AML-193 (cell line): Measurements from ENCODE around the gene ALOXE3.

Source experiments
- DNase-seq, 2 experiments: peaks; one replicate each; lab custom pipeline; 2025; lab: John Stamatoyannopoulos, UW

ALOXE3 gene

GRCh38 chr17:8153957-8154607, 35.8 kb upstream of the ALOXE3 start:
- peak; percentile 53 to 58 for DNase-seq

DNA sequence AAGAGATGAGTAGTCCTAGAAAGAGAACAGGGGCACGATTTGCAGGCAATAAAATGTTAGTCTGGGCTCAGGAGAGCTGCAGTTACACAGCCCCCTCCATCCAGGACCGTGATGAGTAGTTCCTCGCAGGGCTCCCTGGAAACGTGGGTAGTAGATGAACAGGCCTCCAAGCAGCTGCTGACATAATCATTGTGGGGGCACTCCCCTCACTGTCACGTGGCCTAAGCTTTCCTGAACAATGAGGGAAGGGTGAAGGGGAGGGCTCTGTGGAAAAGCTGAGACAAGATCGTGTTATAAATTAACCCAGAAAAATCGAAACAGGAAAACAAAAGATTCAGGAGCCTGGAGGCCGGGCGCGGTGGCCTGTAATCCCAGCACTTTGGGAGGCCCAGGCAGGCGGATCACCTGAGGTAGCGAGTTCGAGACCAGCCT, 35.2 kb upstream of the ALOXE3 start:
- no peak for DNase-seq

DNA sequence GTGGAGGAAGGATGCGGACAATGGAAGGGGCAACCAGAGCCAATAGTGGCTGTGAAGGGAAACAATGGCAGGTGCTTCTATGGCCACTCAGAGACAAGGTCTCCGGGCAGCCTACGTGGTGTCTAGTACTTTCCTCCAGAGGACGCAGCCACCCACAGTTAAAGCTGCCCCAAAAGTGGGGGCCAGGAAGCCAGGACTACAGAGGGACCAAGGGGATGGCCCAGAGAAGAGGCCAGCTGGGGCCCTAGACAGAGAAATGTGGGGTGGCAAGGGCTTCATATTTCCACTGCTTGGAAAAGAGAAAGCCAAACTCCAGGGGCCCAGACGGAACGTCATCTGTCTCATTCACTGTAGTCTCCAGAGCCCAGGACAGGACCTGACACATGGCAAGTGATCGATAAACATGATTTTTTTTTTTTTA, 34.7 kb upstream of the ALOXE3 start:
- DNase-seq: no peak

DNA sequence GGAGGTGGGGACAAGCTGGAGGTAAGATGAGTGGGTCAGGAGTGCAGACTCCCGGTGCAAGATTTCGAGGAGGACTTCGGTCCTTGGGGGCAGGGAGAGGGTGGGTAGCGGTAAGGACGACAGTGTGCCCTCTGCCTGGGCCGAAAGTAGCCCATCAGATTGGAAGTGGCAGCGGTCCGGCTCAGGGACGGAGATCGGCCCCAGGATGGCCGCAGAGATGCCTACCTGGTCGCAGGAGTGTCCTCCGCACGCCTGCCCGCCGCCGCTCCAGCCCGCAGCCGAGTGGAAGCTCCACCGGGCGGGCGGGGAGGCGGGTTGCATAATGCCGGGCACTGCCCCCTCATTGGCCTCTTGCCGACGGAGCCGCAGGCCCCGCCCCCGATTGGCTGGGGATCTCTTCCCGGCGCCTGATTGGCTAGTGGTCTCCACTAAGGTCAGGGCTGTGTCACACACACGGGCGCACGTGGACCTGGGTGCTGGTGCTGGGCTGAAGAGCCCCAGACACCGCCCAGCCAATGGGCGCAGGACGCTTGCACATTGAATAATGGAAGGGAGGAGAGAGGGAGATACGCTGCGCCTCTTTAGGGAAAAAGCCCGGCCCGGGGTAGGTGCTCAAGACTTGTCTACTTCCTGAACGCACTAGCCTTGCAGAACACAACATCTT, 33.9 kb upstream of the ALOXE3 start, which contains the start of gene PER1:
Gene PER1 (minus strand): TSS at position 293 of the 664 bp plus-strand sequence. CDS start 1,698 bp downstream, outside the sequence.
- DNase-seq: peak; percentile 34 to 45

DNA sequence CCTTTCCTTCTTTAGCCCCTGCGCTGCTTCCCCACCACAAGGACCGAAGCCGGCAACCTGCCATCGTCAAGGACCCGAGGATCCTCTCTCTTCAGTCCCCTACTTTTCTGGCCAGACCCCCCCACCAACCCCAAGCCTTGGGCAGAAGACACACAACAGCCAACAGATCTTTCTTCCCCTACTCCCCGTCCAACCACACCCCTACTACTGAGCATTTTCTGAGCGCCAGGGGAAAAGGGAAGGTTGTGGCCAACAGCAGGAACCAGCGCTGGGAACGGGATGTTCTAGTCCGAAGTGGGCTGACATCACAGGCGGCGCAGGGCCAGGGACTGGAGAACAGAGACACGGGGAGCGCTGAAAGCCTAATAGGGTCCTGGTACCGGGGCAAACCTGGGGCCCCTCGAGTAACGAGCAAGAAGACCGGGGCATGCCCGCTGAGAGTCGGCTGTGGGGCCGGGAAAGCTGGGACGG, 33.4 kb upstream of the ALOXE3 start:
- peak in 1 of 2 experiments; percentile 5 for DNase-seq

DNA sequence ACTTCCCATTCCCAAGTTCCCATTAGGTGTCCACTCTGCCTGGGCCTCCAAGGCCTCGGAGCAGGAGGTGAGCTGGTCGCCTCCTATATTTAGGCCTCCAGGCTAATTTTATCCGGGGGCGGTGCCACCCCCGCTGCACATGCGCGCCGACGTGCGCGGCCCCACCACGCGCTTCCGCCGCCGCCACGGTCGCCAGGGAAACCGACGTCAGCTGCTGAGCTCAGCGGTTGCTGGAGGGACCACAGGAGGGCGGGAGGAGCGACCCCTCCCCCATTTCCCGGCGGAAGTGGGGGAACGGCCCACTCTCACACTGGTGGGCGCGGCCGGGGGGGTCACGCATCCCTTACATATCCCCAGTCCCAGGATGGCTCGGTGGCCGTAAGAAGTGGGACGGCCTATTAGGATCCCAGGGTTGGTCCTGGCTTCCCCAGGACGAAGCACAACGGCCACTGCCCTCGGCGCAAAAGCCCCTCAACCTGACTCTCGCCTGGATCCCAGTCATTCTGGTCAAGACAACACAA, 32.9 kb upstream of the ALOXE3 start:
- peak; percentile 11 to 18 for DNase-seq

DNA sequence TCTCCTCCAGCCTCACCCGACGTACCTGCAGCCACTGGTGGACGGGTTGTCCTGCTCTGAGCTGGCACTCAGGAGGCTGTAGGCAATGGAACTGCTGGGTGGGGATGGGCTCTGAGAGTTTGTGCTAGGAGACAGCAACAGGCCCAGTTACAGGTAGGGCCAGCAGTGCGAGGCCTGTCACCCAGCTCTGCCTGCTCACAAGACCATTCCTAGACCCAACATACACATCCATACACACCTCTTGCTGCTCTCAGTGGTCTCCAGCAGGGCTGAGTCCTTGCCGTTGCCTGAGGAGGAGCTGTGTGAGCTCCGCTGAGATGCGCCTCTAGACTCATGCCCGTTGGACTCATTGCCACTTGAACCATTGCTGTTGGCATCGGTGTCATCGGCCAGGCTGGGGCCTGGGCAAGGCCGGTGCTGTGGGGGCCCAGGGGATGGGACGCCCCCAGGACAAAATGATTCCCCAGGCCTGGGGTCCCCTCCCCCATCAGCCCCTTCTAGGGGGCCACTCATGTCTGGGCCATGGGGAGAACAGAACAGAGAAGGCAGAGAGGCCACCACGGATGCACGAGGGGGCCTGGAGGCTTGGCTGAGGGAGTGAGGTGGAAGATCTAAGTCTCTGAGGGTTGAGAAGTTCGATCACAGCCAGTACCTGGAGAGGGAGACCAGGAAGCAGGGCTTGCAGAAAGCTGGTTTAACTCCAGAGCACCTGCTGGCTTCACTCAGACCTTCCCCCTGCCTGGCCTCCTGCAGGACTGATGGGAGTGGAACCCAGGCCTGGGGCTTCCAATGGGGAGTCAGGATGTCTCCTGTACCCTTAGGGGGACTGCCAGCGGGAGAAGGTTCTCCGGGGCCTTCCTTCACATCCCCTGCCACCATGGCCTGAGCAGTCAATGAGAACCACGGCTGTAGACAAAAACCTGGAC, 32.1 kb upstream of the ALOXE3 start:
- no peak for DNase-seq

GRCh38 chr17:8149419-8150193, 31.3 kb upstream of the ALOXE3 start:
- no peak for DNase-seq

DNA sequence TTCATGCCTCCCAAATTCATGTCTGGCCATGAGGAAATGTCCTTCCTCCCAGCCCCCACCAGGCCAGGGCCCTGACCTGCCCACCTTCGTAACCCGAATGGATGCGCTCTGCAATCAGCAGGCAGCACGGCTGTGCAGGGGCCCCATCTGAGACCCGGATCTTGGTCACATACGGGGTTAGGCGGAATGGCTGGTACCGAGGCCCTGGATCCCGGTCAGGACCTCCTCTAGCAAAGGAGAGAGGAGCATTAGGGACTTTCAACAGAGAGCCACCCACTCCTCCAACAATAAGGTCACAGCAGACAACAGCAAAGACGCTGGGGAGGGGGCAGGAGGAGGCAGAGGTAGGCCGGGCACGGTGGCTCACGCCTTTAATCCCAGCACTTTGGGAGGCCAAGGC, 30.2 kb upstream of the ALOXE3 start:
- DNase-seq: no peak

- DNase-seq: no peak
Measured at GRCh38 chr17:8147805-8148404, 29.6 kb upstream of the ALOXE3 start.

DNA sequence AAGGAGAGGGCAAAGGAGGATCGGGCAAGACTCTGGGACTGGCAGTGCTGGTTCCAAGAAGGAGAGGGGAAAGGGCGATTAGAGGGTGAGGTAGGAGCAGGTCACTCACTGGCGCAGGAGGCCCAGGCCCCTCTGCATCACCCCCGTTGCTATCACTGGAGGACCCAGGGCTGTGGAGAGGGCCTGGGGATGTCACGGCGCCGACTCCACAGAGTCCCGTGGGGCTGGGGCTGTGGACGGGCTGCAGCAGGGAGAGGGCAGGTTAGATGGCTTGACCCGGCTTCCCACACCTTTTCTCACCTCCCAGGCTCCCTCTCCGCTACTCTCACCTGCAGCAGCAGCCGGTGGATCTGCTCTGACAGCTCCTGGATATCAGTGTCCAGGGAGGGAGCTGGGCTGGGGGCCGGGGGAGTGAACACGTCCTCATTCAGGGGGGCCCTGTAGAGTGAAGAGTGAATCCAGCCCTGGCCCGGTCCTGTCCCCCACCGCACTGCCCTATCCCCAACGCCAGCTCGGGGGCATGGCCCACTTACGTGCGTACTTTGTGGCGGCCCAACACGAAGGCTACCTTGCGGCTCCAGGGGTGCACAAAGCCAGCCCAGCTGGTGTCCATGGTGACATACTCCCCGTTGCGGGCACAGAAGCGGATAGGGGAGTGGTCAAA, 29.0 kb upstream of the ALOXE3 start:
- DNase-seq: no peak

DNA sequence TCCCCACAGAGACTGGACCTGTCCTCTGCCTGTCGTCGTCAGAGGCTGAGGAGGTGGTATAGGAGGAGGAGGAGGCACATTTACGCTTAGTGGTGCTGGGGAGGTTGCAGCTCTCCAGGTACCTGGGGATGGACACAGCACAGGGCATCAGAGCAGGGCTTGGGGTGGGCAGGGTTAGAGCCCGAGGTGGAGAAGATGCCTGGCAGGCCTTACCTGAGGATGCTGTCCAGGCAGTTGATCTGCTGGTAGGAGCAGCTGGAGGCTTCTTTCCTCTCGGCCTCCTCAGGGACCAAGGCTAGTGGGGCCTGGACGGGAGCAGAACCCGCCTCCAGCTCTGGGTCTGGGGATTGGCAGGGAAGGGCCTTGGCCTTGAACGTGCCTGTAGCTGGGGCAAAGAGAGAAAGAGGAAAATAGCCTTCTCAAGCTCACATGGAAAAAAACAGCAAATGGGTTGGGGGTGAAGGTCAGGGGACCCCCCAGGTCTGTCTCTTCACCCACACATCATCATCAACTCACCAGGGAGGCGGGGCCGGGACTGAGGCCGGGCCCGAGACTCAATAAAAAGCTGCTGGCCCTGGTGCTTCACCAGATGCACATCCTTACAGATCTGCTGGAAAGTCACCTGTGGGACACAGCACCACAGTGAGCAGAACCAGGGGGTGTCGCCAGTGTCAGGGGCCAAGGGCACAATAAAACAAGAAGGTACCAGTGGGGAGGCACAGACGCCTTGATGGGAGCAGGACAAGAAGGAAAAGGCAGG, 28.2 kb upstream of the ALOXE3 start:
- no peak for DNase-seq

- no peak for DNase-seq
Measured at GRCh38 chr17:8145811-8146210, 27.5 kb upstream of the ALOXE3 start.

DNA sequence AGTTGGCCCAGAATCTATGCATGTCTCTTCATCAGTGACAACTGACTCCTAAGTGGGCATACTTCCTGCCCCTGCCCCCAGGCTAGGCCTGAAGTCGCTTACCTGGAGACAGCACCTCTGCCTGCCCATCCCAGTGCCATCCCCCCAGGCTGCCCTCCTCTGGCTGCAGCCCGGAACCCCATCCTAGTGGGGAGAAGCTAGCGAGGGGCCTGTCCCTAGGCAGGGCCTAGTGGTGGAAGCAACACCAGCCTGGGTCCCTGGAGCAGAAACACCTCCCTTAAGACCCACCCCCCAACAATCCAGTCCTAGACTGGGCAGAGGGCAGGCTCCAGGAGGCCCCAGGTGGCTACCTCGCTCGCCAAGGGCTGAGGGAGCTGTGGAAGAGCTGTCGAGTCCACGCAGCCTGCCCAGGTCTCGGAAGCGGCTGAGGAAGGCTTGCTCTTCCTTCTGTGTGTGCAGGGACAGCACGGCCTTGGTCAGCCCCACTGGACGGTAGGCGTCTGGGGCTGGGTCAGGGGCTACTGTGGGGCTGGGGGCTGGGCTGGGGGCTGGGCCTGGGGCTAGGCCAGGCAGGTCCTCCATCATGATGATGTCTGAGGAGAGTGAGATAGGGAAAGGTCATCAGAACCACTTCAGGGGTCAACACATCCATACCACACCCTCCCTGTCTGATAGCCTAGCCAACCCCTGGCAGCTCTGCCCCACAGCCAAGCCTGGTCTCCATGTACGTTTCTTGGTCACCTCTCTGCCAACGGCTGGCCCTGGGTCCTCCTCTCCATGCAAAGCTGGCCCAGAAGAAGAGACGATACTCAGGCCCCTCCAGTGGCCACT, 26.3 kb upstream of the ALOXE3 start:
- DNase-seq: no peak

- no peak for DNase-seq
Measured at GRCh38 chr17:8143581-8144400, 25.5 kb upstream of the ALOXE3 start.

DNA sequence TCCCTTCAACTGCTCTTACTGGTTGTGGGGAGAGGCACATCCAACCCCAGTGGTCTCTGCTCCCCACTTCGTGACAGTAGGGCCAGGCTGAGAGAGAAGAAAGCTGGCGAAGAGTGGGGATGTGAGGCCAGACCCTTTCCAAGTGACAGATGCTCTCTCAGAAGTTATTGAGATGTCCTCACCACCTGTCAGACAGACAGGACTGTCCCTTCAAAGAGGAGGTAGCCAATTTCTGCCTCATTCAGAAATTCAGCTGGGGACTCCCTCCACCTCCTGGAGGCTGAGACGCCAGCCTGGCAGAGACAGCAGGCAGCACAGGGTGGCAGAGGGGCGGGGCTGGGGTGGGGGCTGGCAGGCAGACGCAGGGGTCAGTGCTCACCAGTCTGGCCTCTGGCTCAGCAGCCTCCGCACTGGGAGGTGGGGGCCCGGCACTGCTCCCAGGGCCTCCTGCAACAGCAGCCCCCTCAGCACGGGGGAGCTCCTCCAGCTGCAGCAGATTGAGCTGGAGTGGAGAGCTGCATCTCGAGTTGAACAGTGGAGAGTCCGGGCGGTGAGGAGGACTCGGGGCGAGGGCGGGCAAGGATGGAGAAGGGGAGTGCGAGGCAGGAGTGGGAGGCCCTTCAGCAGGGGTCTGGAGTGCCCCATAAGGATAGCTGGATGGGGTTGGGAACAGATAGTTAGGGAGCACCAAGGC, 24.7 kb upstream of the ALOXE3 start:
- no peak for DNase-seq
